Adrenal gland (tissue), 12 donors: ENCODE measurements around the gene ENDOG. TPM values are rescaled to one million over a fixed set of nuclear protein-coding genes. Genes with fewer than 3 reads are reported as not detected.
"Not testable (repeated sequence)": the region's sequence is repeated elsewhere in the genome, so short reads cannot be mapped to it uniquely, and the experiment has no call there.

ENCODE experiments used
- DNase-seq, 7 donors: peaks; one replicate each; pipeline ENCODE4 v3.0.0-alpha.2; 2019 to 2020
- H3K27ac ChIP-seq, 5 donors: fragments of 200-600 bp; sonication (generic) in 4 of 5; 1 replicate in 3 of 5; 2 replicates in 2 of 5; pipeline versions ENCODE4 v1.5.1 to v1.8.0; 2016 to 2020; ENCODE audit warnings: mild to moderate bottlenecking in 1 of 5
- H3K27me3 ChIP-seq: fragments of 200-600 bp; 2 replicates; pipeline ENCODE4 v1.8.0; 2021
- H3K36me3 ChIP-seq, 2 donors: fragments of 200-600 bp; replicated peaks in 1 of 2; 1 replicate in 1 of 2; 2 replicates in 1 of 2; pipeline versions ENCODE4 v1.5.1 to v1.8.0; 2018 to 2022
- H3K4me1 ChIP-seq, 2 donors: fragments of 200-600 bp; replicated peaks in 1 of 2; 1 replicate in 1 of 2; 2 replicates in 1 of 2; pipeline versions ENCODE4 v1.5.1 to v1.8.0; 2018 to 2021
- H3K4me3 ChIP-seq, 4 donors: fragments of 200-600 bp; sonication (generic) in 3 of 4; one replicate each; pipeline ENCODE4 v1.5.1; 2016 to 2018
- H3K9me3 ChIP-seq, 3 donors: fragments of 200-600 bp; sonication (generic) in 1 of 3; replicated peaks in 1 of 3; 1 replicate in 2 of 3; 2 replicates in 1 of 3; pipeline versions ENCODE4 v1.5.1 to v1.8.0; 2016 to 2021
- POLR2A ChIP-seq, 2 donors: fragments of 450-650 bp; IDR thresholded peaks; one replicate each; pipeline ENCODE4 v1.6.1; 2017; ENCODE audit warnings: antibody characterized with exemption in 2 of 2, mild to moderate bottlenecking in 2 of 2, moderate library complexity in 1 of 2
- WGBS, 4 donors: extraction: QIAGEN DNeasy Blood & Tissue Kit in 2 of 4; methylation state at CpG; one replicate each; pipeline versions ENCODE4 v1.1.5 to v1.1.7; 2013 to 2017; 5-methylcytosine and 5-hydroxymethylcytosine counted together
- intact Hi-C, 2 donors: fragments of 100-400 bp; cut with DNase I; formaldehyde crosslinking; loops; one replicate each; pipeline versions ENCODE4 v1.14.1 to v1.15.0; 2022 to 2023
- polyA plus RNA-seq, 3 donors: library from polyadenylated mRNA; stranded (reverse); fragments of 200-250 nt in 2 of 3; fragments of 350-450 nt in 1 of 3; fragmentation: Illumina TruSeq in 1 of 3; extraction: RNeasy Lipid Tissue Mini Kit (QIAGEN cat#74804) in 1 of 3; gene quantifications; one replicate each; pipeline ENCODE4 v1.2.3, GENCODE V29; 2013 to 2014
- total RNA-seq, 9 donors: library from RNA; depleted of rRNA in 4 of 9; stranded (reverse); fragments of >200 nt in 4 of 9; fragments of 120-200 nt in 1 of 9; fragmentation: NEBNext Ultra II Directional in 1 of 9; extraction: Animal tissue kit (Norgen Biotek cat#: 25700) in 1 of 9; gene quantifications; one replicate each; pipeline versions ENCODE4 v1.1.0 to v1.2.4, GENCODE V29; 2013 to 2023
- TF ChIP-seq, protein P1 (sequence below), 6 experiments: fragments of 450-650 bp in 4 of 6; fragments of 200-600 bp in 2 of 6; sonication (generic) in 1 of 6; IDR thresholded peaks; 1 replicate in 5 of 6; 2 replicates in 1 of 6; pipeline versions ENCODE4 v1.5.1 to v1.8.0; 2016 to 2021; ENCODE audit warnings: antibody characterized with exemption in 6 of 6, mild to moderate bottlenecking in 2 of 6, moderate library complexity in 1 of 6
- donor health status: healthy with polysubstance abuse.
- donor health status: Bipolar disorder and iron deficiency.
- donor health status: DM: yes; HTN: yes; CAD: no.
- donor health status: DM: no; HTN: no; CAD: no.
- donor health status: DM: no; HTN: no; CAD: no.
- donor health status: DM: yes; HTN: yes; CAD: no.

The ENDOG gene
- total and polyA plus RNA-seq, 12 donors: 4.9 to 113 (median 32.1) TPM

DNA sequence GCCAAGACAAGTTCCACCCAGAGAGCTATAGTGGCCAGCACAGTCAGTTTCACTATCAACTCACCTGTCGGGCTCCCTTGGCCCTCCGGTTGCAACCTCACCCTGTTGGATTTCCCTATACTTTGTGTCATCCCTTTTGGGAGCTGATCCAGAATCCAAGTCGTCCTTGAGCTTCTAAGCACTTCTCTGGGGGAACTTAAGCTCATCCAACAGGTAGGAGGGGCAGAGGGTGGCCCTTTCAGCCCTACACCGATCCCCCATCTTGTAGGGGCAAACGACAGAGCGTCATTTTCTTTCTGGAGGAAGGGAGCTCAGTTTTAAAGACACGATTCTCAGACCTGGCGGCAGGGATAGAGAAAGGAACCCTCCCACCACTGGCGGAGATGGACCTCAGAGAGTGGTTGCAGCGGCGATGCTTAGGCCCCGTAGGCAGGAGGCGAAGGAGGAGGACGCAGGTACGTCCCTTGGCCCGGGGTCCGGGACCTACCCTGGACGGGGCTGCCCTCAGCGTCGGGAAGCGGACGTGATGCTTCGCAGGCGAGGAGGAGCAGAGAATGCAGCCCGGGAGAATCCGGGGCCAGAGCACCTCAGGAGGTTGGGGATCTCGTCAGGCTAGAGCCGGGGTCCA, 47.1 kb upstream of the ENDOG start:
- intact Hi-C loops: no loop called here
- Histone ChIP-seq H3K4me3 (peak overlapping the region; percentile 25 to 83 (median 75)), H3K4me1 (peaks cover 10 to 28% of the 10 kb centered on the region in 2 donors), H3K27me3 (no peaks in the 10 kb centered on the region), H3K27ac (peak overlapping the region; percentile 74 to 96 (median 88)), H3K9me3 (no peaks in the 10 kb centered on the region), H3K36me3 (no peaks in the 10 kb centered on the region)
- TF ChIP-seq, protein P1, sequence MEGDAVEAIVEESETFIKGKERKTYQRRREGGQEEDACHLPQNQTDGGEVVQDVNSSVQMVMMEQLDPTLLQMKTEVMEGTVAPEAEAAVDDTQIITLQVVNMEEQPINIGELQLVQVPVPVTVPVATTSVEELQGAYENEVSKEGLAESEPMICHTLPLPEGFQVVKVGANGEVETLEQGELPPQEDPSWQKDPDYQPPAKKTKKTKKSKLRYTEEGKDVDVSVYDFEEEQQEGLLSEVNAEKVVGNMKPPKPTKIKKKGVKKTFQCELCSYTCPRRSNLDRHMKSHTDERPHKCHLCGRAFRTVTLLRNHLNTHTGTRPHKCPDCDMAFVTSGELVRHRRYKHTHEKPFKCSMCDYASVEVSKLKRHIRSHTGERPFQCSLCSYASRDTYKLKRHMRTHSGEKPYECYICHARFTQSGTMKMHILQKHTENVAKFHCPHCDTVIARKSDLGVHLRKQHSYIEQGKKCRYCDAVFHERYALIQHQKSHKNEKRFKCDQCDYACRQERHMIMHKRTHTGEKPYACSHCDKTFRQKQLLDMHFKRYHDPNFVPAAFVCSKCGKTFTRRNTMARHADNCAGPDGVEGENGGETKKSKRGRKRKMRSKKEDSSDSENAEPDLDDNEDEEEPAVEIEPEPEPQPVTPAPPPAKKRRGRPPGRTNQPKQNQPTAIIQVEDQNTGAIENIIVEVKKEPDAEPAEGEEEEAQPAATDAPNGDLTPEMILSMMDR (IDR thresholded peaks at IDR 0.05): no peak
- TF ChIP-seq POLR2A (IDR thresholded peaks at IDR 0.05): no peak
- WGBS, 4 donors: 1 to 4% (median 1%) methylated on average over 9 to 28 of the region's 28 CpGs
- DNase-seq: peak in 6 of 7 donors; percentile 36 to 58 (median 40)

DNA sequence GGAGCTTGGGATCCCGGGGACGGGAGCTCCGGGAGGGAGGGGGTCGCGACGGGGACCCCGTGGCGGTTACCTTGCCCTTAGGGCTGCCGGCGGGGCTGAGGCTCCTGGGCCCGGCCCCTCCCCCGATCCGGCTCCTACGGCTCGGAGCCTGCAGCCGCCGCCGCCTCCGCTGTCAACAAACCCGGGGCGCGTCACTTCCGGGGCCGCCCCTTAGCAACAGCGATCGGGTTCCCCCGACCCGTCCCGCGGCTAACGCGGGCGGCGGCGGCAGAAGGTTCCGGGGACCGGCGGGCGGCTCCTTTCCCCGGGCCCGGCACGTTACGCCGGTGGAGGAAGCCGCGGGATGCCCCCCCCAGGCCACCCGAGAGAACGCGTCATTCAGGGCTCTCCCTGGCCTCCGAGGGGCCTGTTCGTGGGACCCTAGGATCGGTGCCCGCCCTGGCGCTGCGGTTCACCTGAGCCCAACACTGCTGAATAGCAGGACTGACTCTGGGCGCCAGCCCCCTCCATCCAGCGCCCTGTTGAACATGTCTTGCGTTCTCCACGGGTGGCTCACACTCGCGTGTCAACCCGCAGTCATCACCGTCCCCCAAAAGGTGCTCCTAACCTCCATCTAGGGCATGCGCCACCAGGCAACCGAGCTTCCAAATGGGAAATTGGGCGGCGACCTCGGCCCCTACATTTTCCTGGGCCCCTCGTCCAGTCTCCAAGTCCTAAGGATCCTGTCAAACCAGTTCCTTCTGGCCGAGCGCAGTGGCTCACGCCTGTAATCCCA, 46.4 kb upstream of the ENDOG start, which contains the start of gene ZER1:
Gene ZER1 (minus strand): TSS at position 183 of the 775 bp plus-strand sequence. CDS start 16,362 bp downstream, outside the sequence.
- Histone ChIP-seq H3K36me3 (no peaks in the 10 kb centered on the region), H3K4me3 (peak within 1 kb of the TSS; percentile 25 to 83 (median 75)), H3K9me3 (no peaks in the 10 kb centered on the region), H3K27ac (peak within 1 kb of the TSS; percentile 74 to 96 (median 88)), H3K27me3 (no peaks in the 10 kb centered on the region), H3K4me1 (peaks cover 10 to 28% of the 10 kb centered on the region in 2 donors)
- intact Hi-C loops: no loop called here
- 1 to 10% (median 2%) methylated on average over 2 to 72 of the region's 72 CpGs for WGBS, 4 donors
- DNase-seq: peak; percentile 92 to 97 (median 94)
- TF ChIP-seq, protein P1 (IDR thresholded peaks at IDR 0.05): peak in 1 of 6 experiments; percentile 13
- peak; percentile 62 to 83 for TF ChIP-seq POLR2A (IDR thresholded peaks at IDR 0.05)

DNA sequence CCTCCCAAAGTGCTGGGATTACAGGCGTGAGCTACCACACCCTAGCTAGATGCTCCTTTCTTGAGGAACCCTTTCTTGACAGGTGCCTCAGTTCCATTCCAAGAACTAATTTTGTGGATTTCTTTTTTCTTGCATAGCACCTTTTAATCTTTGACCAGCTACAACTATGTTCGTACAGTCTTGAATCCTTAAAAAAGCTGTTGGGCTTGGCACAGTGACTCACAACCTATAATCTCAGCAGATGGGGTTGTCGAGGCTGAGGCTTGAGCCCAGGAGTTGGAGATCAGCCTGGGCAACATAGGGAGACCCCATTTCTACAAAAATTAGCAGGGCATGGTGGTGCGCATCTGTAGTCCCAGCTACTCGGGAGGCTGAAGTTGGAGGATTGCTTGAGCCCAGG, 45.3 kb upstream of the ENDOG start:
- Histone ChIP-seq H3K9me3 (no peaks in the 10 kb centered on the region), H3K4me3 (no peak overlapping the region), H3K4me1 (peaks cover 10 to 28% of the 10 kb centered on the region in 2 donors), H3K36me3 (no peaks in the 10 kb centered on the region), H3K27ac (no peak overlapping the region), H3K27me3 (no peaks in the 10 kb centered on the region)
- intact Hi-C loops: no loop called here
- WGBS, 4 donors: 68 to 87% (median 77%) methylated on average over 4 to 5 of the region's 5 CpGs
- TF ChIP-seq POLR2A (IDR thresholded peaks at IDR 0.05): no peak
- TF ChIP-seq, protein P1 (IDR thresholded peaks at IDR 0.05): no peak
- DNase-seq: no peak

DNA sequence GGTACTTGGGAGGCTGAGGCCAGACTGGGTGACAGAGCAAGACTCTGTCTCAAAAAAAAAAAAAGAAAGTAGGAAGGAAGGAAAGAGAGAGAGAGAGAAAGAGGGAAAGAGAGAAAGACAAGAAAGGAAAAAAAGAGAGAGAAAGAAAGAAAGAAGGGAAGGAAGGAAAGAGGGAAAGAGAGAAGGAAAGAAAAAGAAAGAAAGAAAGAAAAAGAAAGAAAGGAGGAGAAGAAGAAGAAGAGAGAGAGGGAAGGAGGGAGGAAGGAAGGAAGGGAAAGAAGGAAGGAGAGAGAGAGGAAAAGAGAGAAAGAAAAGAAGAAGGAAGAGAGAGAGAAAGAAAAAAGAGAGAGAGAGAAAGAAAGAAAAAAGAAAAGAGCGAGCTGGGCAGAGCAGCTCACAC, 43.5 kb upstream of the ENDOG start:
- H3K9me3 ChIP-seq: no peaks in the 10 kb centered on the region
- H3K36me3 ChIP-seq: no peaks in the 10 kb centered on the region
- TF ChIP-seq POLR2A (IDR thresholded peaks at IDR 0.05): no peak
- TF ChIP-seq, protein P1 (IDR thresholded peaks at IDR 0.05): no peak
- DNase-seq: no peak
- H3K4me3 ChIP-seq: no peak overlapping the region
- intact Hi-C loops: no loop called here
- H3K27ac ChIP-seq: no peak overlapping the region
- no peaks in the 10 kb centered on the region for H3K27me3 ChIP-seq
- WGBS, 4 donors: 86 to 95% (median 91%) methylated on average over 1 of the region's 1 CpG
- H3K4me1 ChIP-seq: peaks cover 10 to 19% of the 10 kb centered on the region in 2 donors

DNA sequence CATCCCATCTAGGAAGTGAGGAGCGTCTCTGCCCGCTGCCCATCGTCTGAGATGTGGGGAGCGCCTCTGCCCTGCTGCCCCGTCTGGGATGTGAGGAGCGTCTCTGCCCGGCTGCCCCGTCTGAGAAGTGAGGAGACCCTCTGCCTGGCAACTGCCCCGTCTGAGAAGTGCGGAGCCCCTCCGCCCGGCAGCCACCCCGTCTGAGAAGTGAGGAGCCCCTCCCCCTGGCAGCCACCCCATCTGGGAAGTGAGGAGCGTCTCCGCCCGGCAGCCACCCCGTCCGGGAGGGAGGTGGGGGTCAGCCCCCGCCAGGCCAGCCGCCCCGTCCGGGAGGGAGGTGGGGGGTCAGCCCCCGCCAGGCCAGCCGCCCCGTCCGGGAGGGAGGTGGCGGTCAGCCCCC, 38.2 kb upstream of the ENDOG start:
- H3K27ac ChIP-seq, H3K4me3 ChIP-seq, H3K36me3 ChIP-seq, H3K9me3 ChIP-seq, DNase-seq, H3K27me3 ChIP-seq, intact Hi-C loops, H3K4me1 ChIP-seq: not testable (repeated sequence)
- WGBS, 4 donors: 92 to 95% (median 94%) methylated on average over 5 to 23 of the region's 27 CpGs; no CpG with 5 or more reads in 1 of the 4 donors
